ENCODE data around the gene GADD45A.

GADD45A gene

GRCh38 chr1:67685067-67685557 lies at the start of gene GADD45A:
Gene GADD45A, plus strand, starts transcription at chr1:67685201. Its CDS starts 294 bp downstream, at chr1:67685495.
- Histone ChIP-seq H3K27me3 (replicated peaks; ENCODE audit: control insufficient read depth, insufficient read depth, low read length) (no peaks in the 10 kb centered on the region), H3K36me3 (ENCODE audit: control insufficient read depth, insufficient read depth, low read length) (peaks cover 7% of the 10 kb centered on the region), H3K4me3 (replicated peaks; ENCODE audit: low read depth, low read length) (peak within 1 kb of the TSS; percentile 94)
- no peak for TF ChIP-seq CTCF (IDR thresholded peaks at IDR 0.05; ENCODE audit: insufficient read depth, low read length, poor library complexity, severe bottlenecking)
- peak; percentile 94 for DNase-seq (ENCODE audit: extremely low read depth, insufficient read length)

GRCh38 chr1:67636146-67636545 lies 48.9 kb upstream of the GADD45A start:
- no peak overlapping the region for H3K4me3 ChIP-seq (replicated peaks; ENCODE audit: low read depth, low read length)
- DNase-seq (ENCODE audit: extremely low read depth, insufficient read length), result no peak
- no peaks in the 10 kb centered on the region; the same call in 1 of the 2 replicates for H3K27me3 ChIP-seq (replicated peaks; ENCODE audit: control insufficient read depth, insufficient read depth, low read length)
- H3K36me3 ChIP-seq (ENCODE audit: control insufficient read depth, insufficient read depth, low read length), result no peaks in the 10 kb centered on the region
- TF ChIP-seq CTCF (IDR thresholded peaks at IDR 0.05; ENCODE audit: insufficient read depth, low read length, poor library complexity, severe bottlenecking), result no peak

GRCh38 chr1:67639361-67639760 lies 45.6 kb upstream of the GADD45A start:
- Histone ChIP-seq H3K4me3 (replicated peaks; ENCODE audit: low read depth, low read length) (no peak overlapping the region), H3K27me3 (replicated peaks; ENCODE audit: control insufficient read depth, insufficient read depth, low read length) (no peaks in the 10 kb centered on the region; the same call in 1 of the 2 replicates), H3K36me3 (ENCODE audit: control insufficient read depth, insufficient read depth, low read length) (no peaks in the 10 kb centered on the region)
- TF ChIP-seq CTCF (IDR thresholded peaks at IDR 0.05; ENCODE audit: insufficient read depth, low read length, poor library complexity, severe bottlenecking), result no peak
- DNase-seq (ENCODE audit: extremely low read depth, insufficient read length), result no peak

GRCh38 chr1:67642629-67643028 lies 42.4 kb upstream of the GADD45A start:
- H3K27me3 ChIP-seq (replicated peaks; ENCODE audit: control insufficient read depth, insufficient read depth, low read length), result no peaks in the 10 kb centered on the region
- no peak overlapping the region for H3K4me3 ChIP-seq (replicated peaks; ENCODE audit: low read depth, low read length)
- no peak for TF ChIP-seq CTCF (IDR thresholded peaks at IDR 0.05; ENCODE audit: insufficient read depth, low read length, poor library complexity, severe bottlenecking)
- H3K36me3 ChIP-seq (ENCODE audit: control insufficient read depth, insufficient read depth, low read length), result no peaks in the 10 kb centered on the region
- DNase-seq (ENCODE audit: extremely low read depth, insufficient read length), result no peak

- H3K4me3 ChIP-seq (replicated peaks; ENCODE audit: low read depth, low read length), result no peak overlapping the region
- no peaks in the 10 kb centered on the region for H3K36me3 ChIP-seq (ENCODE audit: control insufficient read depth, insufficient read depth, low read length)
- no peak for TF ChIP-seq CTCF (IDR thresholded peaks at IDR 0.05; ENCODE audit: insufficient read depth, low read length, poor library complexity, severe bottlenecking)
- DNase-seq (ENCODE audit: extremely low read depth, insufficient read length), result no peak
- no peaks in the 10 kb centered on the region for H3K27me3 ChIP-seq (replicated peaks; ENCODE audit: control insufficient read depth, insufficient read depth, low read length)
Observed at GRCh38 chr1:67644566-67644965, 40.4 kb upstream of the GADD45A start.
